ENCODE data around the gene TRPC4.

DNA sequence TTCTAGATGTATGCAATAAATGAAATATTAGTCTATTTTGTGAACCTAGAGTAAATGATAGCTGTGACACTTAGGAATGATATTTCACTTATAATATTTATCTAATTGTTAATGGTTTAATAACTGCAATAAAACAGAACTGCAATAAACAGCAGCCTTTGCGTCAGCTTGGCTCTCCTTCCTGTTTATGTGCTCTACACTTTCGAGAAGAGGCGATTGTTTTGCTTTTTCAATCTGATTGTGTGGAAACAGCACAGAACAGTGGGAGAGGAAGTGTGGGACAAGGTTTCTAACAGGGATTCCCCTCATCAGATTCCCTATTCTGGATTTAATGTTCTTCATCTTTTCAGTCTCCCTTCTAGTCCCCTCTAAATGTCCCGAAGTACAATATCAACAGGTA lies 17.3 kb upstream of the TRPC4 start:
- TF ChIP-seq, protein P1, sequence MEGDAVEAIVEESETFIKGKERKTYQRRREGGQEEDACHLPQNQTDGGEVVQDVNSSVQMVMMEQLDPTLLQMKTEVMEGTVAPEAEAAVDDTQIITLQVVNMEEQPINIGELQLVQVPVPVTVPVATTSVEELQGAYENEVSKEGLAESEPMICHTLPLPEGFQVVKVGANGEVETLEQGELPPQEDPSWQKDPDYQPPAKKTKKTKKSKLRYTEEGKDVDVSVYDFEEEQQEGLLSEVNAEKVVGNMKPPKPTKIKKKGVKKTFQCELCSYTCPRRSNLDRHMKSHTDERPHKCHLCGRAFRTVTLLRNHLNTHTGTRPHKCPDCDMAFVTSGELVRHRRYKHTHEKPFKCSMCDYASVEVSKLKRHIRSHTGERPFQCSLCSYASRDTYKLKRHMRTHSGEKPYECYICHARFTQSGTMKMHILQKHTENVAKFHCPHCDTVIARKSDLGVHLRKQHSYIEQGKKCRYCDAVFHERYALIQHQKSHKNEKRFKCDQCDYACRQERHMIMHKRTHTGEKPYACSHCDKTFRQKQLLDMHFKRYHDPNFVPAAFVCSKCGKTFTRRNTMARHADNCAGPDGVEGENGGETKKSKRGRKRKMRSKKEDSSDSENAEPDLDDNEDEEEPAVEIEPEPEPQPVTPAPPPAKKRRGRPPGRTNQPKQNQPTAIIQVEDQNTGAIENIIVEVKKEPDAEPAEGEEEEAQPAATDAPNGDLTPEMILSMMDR (IDR thresholded peaks at IDR 0.05), result no peak
- no peak for TF ChIP-seq ATF1 (CRISPR knock-in tag; IDR thresholded peaks at IDR 0.05)
- no peak for TF ChIP-seq ZNF138 (CRISPR knock-in tag; conservative IDR thresholded peaks at IDR 0.05)

Measured in WTC11 (cell line).